Hematopoietic multipotent progenitor cell treated with erythropoietin and hydrocortisone succinate and interleukin-3 and kit ligand, for 4 days (in vitro differentiated cells): ENCODE results near the gene PPFIA2.

Experiments used
- DNase-seq: peaks from one replicate; pipeline ENCODE4 v3.0.0-alpha.2; 2015

PPFIA2 gene

DNA sequence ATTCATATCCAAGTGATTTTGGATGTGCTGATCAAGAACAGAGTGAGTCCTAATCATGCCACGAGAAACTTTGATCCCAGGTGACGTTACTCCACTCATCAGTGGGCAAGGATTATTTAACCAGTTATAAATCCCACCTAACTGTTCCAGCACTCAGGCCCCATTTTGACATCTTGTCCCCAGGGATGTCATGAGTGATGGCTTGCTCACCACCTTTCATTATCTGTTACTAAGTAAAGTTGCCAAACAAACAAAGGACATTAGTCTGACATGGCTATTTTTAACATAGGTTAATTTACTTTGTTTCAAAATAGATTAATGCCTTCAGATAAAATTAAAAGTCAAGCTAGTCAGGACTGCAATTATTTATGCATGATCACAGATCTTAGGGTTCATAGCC, 425.3 kb downstream of the PPFIA2 start:
- no peak for DNase-seq

DNA sequence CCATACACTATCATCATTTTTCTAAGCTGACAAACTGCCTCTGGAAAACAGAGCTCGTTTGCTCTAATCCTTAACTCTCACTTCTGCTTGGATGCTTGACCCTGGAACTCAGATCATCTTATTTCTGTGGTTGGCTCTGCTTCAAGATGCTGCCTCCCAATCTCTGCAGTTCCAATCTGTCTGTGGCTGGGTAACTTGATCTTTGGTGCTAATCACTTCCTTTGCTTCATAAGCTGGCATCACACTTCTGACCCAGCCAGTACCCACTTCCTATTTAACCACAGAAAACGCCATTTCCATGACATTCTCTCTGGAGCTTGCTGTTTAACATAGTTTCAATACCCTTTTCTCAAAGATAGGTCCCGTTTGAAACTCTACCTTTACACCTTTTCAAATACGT, 427.1 kb downstream of the PPFIA2 start:
- no peak for DNase-seq

DNA sequence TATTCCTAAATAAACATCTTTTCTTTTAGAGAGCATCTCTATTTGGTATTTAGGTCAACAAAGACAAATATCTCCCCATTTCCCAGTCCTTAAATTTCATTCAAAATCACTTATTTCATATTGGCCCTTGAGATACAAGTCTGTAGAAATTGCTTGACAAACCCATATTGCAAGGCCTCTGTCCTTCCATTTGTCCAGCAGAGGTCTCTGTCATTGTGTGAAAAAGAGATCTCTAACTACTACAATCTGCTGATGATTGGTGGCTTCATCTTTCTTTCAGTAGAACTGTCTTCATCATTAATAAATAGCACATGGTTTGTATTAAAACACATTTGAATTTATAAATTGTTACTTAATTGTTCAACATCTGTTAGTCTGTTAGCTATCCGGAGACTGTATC, 428.7 kb downstream of the PPFIA2 start:
- DNase-seq, result peak; percentile 1

DNA sequence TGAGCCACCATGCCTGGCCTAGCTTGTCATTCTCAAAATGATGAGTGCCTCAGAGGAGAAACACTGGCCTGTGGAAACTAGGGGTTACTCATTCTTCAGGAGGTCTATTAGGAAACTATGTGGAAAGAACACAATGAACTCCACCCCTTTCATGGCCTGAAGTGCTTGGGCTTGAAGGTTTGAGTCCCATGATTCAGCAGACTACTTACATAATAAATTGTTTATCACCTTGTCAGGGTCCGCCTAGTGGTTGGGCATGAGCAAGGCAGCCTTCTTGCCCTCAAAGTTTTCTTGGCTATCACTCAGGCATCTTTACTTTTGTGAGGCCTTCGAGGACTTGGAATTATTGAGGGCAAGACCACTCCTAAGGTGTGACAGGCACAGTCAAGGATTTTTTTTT, 430.1 kb downstream of the PPFIA2 start:
- DNase-seq, result peak; percentile 45

DNA sequence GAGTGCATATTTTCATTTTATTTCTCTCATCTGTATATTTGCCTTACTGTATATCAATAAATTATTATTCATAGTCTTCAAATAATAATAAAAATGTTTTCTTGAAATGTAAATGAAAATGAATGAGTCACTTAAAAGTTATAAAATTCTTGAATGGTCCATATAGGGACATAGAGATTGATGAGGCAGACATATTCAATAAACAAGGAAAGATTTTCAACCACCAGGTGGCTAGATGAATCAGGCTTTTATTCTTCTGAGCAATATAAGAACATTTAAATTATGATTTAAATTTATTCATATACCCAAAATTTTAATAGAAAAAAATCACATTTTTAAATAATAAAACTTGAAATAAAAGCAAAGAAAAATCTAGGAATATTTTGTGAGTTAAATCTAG, 431.7 kb downstream of the PPFIA2 start:
- DNase-seq, result no peak

DNA sequence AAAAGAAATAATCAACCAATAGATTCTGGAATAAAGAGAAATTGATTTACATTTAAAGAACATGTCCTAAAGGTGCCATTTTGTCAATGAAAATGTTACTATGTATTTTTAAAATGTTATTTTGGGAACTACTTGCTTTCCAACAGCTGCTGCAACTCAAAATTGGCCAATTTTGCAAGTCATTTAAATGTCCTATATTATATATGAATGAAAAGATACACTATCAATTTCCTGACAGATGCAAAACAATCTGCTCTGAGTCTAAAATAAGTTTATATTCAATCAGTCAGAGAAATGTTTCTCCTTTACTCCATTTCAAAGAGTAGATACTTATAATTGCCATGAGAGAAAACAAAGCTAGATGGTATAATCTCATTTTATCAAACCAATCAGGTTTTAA, 434.1 kb downstream of the PPFIA2 start:
- DNase-seq, result no peak

DNA sequence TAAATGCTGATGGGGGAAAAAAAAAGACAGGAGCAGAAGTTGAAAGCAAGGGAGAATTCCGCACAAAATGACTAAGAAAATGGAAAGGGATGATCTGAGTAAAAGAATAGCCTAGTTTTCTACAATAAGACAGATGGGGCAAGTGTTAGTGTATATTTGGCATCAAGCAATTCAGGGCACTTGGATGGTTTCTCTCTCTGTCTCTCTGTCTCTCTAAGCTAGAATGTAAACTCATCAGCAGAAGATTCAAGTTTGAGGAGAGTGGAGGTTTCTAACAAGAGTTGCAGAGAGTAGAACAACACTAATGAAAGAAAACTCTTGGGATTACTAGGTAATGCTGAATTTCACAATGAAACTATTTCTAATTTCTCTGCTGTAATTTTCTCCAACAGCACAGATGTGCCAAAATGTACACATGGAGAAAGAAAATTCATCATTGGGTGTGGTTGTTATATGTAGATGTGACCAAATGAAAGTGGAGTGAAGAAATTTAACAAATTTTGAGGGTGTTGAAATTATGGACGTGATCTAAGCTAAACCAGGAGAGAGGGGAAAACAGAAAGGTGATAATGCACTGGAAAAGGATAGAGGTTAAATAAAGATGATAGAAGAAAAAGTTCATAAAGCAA, 444.1 kb downstream of the PPFIA2 start:
- no peak for DNase-seq

DNA sequence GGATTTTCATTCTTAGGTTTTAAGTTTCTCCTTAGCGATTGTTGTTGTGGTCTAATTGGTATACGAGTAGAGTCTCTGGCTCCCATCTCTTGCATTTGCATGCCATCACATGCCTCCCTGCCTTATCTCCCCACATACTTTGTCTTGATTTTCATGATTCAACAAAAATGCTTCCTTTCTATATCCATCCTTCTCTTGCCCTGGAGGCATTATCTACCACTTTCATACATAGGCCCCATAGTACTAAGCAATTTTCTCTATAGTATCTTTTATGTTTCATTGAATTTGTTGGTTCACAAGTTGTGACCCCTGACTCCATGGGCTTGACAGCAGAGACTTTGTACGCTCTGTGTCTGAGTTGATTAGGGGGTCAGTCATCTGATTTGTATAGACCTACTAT, 455.2 kb downstream of the PPFIA2 start:
- DNase-seq, result no peak

DNA sequence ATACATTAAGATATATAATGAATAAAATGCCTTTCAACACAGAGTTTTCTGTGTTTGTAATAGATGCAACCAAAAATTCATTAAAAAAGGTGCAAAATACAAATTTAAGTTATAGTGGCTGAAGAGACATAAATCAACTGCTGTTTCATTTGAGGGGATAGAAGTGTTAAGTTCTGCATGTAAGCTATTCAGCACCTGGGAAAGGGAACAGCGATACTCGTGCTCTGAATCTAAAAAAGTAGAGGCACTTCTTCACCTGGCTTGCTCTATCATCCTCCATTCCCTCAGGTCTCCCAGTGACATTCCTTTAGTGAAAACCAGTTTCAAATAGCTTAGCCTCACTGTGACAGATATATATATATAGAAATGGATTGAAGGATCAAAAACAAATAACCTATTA, 458.7 kb downstream of the PPFIA2 start:
- no peak for DNase-seq

DNA sequence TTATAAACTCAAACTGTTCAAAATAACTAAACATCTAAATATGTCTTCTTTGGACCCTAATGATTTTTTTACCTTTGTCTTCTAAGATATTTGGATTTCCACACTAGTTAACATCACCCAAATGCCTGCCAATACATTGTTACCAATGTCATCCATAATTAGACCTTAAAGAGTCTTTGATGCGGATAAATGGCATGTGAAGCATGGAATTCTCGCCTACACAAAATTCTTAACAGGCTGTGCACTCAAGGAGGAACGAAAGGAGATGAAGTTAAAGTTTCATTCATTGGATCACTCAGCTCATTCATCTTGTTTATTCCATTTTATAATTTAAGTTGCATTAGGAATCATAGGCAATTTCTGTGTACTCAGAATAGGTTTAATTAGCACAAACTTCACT, 461.5 kb downstream of the PPFIA2 start:
- no peak for DNase-seq

DNA sequence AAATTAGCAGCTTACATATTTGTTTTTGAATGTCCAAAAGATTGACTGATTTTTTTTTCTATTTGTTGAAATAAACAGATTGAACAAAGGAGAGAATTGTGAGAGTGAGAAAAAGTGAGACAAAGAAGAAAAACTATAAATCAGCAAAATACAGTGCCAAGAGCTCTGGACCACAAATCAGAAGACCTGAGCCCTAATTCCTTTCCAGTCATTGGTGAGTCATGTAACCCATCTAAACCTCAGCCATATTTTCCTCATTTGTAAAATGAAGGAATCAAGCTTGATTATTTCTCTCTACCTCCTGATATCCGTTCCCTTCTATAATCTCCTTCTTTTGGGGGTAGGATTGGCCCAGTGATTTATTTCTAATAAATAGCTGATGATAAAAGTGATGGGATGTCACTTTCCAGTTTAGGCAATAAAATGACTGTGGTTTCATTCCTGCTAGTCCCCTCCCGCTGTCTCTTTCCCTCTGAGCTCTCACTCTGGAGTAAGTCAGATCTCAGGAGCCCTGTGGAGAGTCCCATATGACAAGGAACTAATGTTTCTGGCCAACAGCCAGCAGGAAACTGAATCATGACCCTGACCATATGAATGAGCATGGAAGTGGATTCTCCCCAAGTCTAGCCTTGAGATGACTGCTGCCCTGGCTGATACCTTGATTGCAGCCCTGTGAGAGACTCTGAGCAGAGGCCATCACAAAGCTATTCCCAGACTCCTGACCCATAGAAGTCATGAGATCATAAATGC, 462.4 kb downstream of the PPFIA2 start:
- DNase-seq, result no peak

DNA sequence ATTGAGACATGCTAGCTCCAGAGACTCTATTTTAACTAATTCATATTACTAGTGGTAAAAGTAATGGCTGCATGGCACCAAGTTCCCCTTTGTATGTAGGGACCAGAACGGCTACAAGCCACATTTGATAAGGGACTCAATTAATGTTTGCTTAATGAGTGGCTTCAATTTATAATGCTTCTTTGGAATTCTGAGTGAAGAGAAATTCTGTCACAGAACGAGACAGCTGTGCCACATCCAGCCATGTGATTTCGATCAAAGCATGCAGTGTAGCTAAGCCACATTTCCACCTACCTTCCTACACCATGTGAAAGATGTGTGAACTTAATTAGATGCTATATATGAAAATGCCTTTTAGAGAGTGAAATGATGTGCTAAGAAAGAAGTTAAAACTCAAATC, 463.9 kb downstream of the PPFIA2 start:
- DNase-seq, result no peak

DNA sequence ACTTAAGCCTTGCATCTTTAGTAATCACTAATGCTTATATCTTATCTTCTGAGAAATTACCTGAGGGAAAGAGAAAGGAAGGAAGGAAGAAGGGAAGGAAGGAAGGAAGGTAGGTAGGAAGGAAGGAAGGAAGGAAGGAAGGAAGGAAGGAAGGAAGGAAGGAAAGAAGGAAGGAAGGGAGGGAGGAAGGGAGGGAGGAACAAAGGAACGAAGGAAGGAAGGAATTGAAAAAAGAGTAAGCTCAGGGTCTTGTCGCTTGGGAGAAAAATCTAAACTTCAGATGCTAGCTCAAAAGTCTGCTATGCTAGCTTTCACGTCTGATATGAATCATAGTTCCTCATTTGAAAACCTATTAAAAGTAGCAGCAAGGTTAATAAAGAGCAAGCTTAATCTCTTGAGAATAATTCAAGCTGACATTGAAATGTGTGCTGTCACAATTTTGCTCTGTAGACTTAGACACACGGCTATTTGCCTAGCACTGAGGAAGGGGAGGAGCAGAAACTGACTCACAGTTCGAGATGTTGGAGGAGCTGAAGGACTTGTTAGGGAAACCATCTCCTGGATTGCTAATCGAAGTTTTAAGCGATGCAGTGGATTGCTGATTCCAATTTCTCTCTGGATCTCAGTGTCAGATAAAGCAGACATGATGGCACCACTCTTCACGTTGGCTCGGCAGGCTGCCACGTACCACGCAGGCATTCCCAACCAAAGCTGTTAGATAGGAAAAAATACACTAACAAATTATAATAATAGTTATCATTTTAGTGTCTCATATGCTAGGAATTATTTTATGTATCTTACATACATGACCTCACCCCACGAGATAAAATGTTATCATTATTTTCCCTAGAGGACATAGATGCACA, 464.6 kb downstream of the PPFIA2 start:
- no peak for DNase-seq

DNA sequence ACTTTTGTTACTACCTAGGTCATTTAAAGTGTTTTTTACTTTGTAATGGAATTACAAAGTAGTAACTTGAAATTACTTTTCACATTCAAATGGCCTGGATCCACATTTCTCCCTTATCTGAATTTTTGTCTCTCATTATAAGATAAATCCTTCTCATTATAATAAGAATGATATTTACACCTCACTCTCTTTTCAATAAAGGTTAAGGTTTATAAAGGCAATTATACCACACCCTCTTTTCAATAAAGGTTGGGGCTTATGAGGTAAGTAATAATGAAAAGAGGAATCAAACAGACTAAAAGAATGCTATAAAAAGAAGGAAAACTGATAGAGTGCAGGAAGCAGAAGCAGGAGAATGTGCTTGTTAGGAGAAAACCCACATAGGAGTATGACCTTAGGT, 470.5 kb downstream of the PPFIA2 start:
- no peak for DNase-seq

DNA sequence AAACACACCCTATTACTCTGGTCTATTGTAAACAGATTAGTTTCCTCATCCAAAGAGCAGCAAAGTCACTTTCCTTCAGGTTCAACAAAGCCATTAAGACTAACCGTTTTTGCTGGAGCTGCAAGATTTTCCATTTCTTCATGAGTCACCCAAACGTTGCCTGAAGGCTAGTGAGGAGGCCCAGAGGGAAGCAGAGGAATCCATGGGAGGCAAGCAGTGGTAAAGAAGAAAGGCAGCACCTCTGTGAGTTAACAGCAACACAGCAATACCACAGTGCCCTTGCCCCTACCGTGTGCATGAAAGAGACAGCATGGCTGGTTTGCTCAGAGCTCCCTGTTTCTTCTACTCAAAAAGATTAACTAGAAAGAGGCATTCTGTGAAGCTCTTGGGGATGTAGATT, 475.0 kb downstream of the PPFIA2 start:
- DNase-seq, result no peak

DNA sequence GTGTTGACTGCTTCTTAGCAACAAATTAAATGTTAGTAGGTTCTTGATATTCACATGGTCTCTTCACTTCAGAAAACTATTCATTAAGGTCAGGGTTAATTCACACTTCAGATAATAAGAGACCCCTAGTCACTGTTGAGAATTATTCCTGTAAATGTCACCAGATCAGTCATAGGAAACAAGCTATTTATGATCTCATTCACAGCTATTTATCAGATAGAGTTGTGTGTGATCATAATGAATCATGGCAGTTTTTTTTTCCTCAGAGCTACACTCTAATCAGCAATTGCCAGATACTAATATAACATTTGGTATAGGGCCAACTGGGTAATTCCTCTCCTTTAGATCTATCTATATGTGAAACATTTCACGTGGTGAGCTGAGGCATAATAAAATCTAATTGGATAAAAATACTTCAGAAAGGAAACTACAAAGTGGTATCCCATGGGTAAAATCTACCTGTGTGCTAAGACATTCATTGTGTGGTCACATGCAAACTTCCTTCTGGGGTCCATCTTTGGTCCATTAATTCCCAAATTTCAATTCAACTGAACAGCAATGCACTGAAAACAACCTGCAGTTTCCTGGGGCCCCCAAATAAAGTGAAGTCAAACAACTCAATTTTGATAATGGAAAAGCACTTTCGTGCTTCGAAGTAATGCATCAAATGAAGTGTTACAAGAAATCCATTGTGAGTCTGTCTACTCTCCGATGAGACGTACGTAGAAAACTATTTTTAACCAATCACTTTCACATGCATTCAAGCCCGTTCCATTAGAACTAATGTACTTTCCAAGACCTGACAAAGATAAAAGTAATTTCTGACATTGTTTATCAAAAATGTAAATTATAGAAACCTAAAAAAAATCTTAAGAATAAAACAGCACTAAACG, 484.3 kb downstream of the PPFIA2 start:
- DNase-seq, result no peak

DNA sequence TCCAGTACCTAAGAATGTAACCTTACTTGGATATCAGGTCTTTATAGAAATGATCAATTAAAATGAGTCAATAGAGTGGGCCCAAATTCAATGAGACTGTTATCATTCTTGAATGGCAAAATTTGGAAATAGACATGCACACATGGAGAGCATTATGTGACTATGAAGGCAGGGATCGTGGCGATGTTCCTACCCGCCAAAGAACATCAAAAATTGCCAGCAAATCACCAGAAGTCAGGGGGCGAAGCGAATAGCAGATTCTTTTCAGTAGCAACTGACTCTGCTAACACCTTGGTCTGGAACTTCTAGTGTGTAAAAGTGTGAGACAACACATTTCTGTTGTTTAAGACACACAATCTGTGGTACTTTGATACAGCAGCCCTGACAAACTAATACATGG, 488.8 kb downstream of the PPFIA2 start:
- DNase-seq, result no peak

DNA sequence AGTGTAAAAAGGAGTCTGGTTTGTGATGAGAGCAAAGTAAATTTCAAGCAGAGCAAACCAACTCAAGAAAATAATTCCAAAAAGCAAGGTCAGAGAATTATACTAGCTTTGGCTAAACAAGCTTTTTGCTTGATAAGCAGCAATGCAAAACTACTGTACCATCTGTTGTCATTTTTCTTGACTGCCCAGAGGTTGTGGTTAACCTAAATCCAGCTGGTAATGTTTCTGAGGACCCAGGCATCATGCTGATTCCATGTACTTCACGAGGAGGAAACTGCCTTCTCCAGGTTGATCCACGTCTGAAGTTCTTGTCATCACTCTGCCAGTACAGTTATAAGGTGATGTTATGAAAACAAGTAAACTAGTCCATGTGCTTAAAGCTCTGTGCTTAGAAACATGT, 496.1 kb downstream of the PPFIA2 start:
- no peak for DNase-seq

DNA sequence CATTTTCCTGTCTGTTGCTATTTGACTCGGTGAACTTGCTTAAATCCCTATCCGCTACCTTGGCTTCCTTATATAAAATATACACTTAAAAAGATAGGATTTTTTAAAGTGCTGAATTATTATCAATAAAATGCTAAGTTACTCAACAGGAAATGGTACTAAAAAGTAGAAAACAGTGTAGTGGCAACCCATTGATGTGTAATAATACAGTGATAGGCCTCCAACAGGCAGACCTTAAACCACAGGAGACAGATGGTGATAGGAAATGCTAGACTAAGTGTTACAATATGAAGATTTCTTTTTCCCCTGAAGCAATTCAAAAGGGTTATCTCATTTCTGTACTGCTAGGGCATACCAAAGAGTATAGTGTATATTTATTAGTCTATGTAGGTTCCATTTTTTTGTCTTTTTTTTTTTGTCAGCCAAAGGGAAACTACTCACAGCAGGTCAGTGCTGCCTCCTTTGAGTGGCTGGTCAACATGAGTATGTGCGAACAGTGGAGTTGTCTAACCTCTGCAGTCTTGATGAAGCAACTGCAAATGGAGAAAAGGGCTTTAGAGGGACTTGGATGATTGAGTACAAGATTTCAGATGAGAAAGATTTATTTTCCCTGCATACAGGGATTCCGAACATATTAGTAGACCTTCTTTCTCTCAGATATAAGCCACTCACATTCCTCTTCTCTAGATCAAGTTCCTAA, 497.5 kb downstream of the PPFIA2 start:
- DNase-seq, result no peak

DNA sequence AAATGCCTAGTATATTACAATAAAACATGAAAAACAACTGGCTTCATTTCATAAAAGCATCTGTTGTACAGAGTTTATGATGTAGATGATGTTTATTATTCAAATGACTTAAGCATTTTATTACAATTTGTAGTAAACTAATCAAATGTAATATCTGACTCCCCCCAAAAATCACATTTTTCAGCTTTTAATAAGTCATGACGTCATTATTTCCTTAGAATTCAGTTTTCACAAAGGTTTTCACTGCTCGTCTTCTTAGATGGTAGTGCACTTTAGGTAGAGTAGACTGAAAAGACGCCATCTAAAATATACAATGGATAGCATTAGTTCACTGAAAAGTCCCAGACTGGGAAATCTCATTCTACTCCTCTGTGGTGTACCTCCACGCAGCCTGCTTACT, 499.8 kb downstream of the PPFIA2 start:
- no peak for DNase-seq

DNA sequence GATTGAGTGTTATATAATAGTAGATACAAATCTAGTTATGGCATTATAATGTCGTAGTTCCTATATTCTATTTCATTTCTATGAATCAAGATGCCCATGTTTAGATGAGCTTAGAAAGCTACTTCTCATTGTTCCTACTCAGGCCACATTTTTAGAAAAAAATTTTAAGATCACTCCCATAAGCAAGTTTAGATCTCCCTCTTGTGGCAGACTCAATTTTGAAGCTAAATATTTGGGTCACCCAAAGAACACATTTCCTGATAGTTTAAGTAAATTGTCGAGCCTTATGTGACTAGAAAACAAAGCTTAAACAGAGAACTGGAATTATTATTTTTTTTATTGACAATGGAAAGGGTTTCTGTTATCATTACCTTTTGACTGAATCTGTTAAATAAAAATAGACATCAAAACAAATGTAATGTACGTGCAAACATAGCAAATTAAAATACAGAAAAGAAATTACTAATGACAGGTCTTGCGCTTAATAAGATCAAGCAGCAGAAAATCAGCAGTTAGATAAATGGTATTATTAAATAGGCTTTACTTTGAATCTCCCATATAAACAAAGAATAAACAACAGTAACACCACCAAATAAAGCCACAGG, 501.1 kb downstream of the PPFIA2 start:
- DNase-seq, result peak; percentile 47

DNA sequence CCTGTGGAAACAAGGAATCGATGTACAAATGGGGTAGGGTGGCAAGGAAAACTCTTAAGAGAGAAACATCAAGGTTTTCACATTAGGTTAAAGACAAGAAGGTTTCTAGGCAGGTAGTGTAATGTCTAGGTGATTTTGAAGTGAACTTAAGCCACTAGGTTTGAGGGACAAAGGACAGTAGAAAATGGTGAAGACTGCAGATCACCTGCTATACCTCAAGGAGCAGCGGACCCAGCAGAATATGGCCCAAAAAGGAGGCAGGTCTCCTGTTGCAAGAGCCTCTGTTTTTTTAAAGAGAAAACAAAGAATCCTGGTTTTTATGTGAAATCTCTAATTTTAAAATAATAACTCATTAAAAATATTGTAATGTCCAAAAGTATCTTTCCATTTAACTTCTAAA, 503.2 kb downstream of the PPFIA2 start:
- DNase-seq, result no peak
